Measurements from ENCODE around the gene RAB11FIP4.

Gene RAB11FIP4

GRCh38 chr17:31522284-31522931 is 130.9 kb downstream of the RAB11FIP4 start:
- TF ChIP-seq REST (IDR thresholded peaks at IDR 0.05; ENCODE audit: insufficient read depth in 1 of 2, low read depth in 2 of 2, low read length in 2 of 2) (no peak), TAF1 (IDR thresholded peaks at IDR 0.05; ENCODE audit: borderline replicate concordance, insufficient read depth, low read length) (no peak), POLR2AphosphoS5 (IDR thresholded peaks at IDR 0.05; ENCODE audit: low read depth, low read length) (no peak), SIN3A (IDR thresholded peaks at IDR 0.05; ENCODE audit: borderline replicate concordance, insufficient read depth, low read length) (no peak), FOXP2 (optimal IDR thresholded peaks at IDR 0.05; ENCODE audit: borderline replicate concordance, extremely low read depth, extremely low read length, insufficient read depth) (no peak)

GRCh38 chr17:31522987-31523495 is 131.6 kb downstream of the RAB11FIP4 start:
- TF ChIP-seq FOXP2 (optimal IDR thresholded peaks at IDR 0.05; ENCODE audit: borderline replicate concordance, extremely low read depth, extremely low read length, insufficient read depth): no peak
- no peak for TF ChIP-seq REST (IDR thresholded peaks at IDR 0.05; ENCODE audit: insufficient read depth in 1 of 2, low read depth in 2 of 2, low read length in 2 of 2)
- TF ChIP-seq TAF1 (IDR thresholded peaks at IDR 0.05; ENCODE audit: borderline replicate concordance, insufficient read depth, low read length): no peak
- TF ChIP-seq SIN3A (IDR thresholded peaks at IDR 0.05; ENCODE audit: borderline replicate concordance, insufficient read depth, low read length): no peak
- TF ChIP-seq POLR2AphosphoS5 (IDR thresholded peaks at IDR 0.05; ENCODE audit: low read depth, low read length): no peak

- no peak for TF ChIP-seq REST (IDR thresholded peaks at IDR 0.05; ENCODE audit: insufficient read depth in 1 of 2, low read depth in 2 of 2, low read length in 2 of 2)
- no peak for TF ChIP-seq TAF1 (IDR thresholded peaks at IDR 0.05; ENCODE audit: borderline replicate concordance, insufficient read depth, low read length)
- TF ChIP-seq SIN3A (IDR thresholded peaks at IDR 0.05; ENCODE audit: borderline replicate concordance, insufficient read depth, low read length): no peak
- no peak for TF ChIP-seq FOXP2 (optimal IDR thresholded peaks at IDR 0.05; ENCODE audit: borderline replicate concordance, extremely low read depth, extremely low read length, insufficient read depth)
- no peak for TF ChIP-seq POLR2AphosphoS5 (IDR thresholded peaks at IDR 0.05; ENCODE audit: low read depth, low read length)
These were observed 132.6 kb downstream of the RAB11FIP4 start for GRCh38 chr17:31523862-31524730.

GRCh38 chr17:31524926-31525800 is 133.7 kb downstream of the RAB11FIP4 start:
- TF ChIP-seq REST (IDR thresholded peaks at IDR 0.05; ENCODE audit: insufficient read depth in 1 of 2, low read depth in 2 of 2, low read length in 2 of 2): no peak
- TF ChIP-seq FOXP2 (optimal IDR thresholded peaks at IDR 0.05; ENCODE audit: borderline replicate concordance, extremely low read depth, extremely low read length, insufficient read depth): no peak
- TF ChIP-seq TAF1 (IDR thresholded peaks at IDR 0.05; ENCODE audit: borderline replicate concordance, insufficient read depth, low read length): no peak
- no peak for TF ChIP-seq POLR2AphosphoS5 (IDR thresholded peaks at IDR 0.05; ENCODE audit: low read depth, low read length)
- TF ChIP-seq SIN3A (IDR thresholded peaks at IDR 0.05; ENCODE audit: borderline replicate concordance, insufficient read depth, low read length): no peak

Data from PFSK-1 (cell line).